Embryonic facial prominence (tissue), 1 donor: ENCODE measurements around the gene HEPACAM.

ENCODE experiments used
- DNase-seq: peaks from one replicate; pipeline ENCODE4 v3.0.0-alpha.2; 2016; ENCODE audit errors: extremely low spot score

The HEPACAM gene

GRCh38 chr11:124884869-124885479 lies 50.9 kb downstream of the HEPACAM start:
- no peak for DNase-seq

GRCh38 chr11:124884340-124884739 lies 51.5 kb downstream of the HEPACAM start:
- DNase-seq = no peak

- DNase-seq = no peak
Measured at GRCh38 chr11:124882339-124883071, 53.3 kb downstream of the HEPACAM start.

- DNase-seq = no peak
Measured at GRCh38 chr11:124880958-124881357, 54.9 kb downstream of the HEPACAM start.

- DNase-seq = no peak
Measured at GRCh38 chr11:124880290-124880611, 55.6 kb downstream of the HEPACAM start.

GRCh38 chr11:124879493-124880289 lies 56.2 kb downstream of the HEPACAM start:
- no peak for DNase-seq

GRCh38 chr11:124878759-124879492 lies 56.9 kb downstream of the HEPACAM start:
- DNase-seq = no peak

- DNase-seq = no peak
Measured at GRCh38 chr11:124877910-124878758, 57.7 kb downstream of the HEPACAM start.

GRCh38 chr11:124877631-124877909 lies 58.3 kb downstream of the HEPACAM start:
- no peak for DNase-seq

- no peak for DNase-seq
Measured at GRCh38 chr11:124876818-124877630, 58.8 kb downstream of the HEPACAM start.

- DNase-seq = peak; percentile 82
Measured at GRCh38 chr11:124875943-124876817, 59.7 kb downstream of the HEPACAM start.

GRCh38 chr11:124875401-124875800 lies 60.4 kb downstream of the HEPACAM start:
- DNase-seq = no peak

GRCh38 chr11:124874571-124875255 lies 61.1 kb downstream of the HEPACAM start:
- no peak for DNase-seq

- no peak for DNase-seq
Measured at GRCh38 chr11:124873951-124874350, 61.9 kb downstream of the HEPACAM start.

GRCh38 chr11:124872741-124873140 lies 63.1 kb downstream of the HEPACAM start:
- no peak for DNase-seq

- no peak for DNase-seq
Measured at GRCh38 chr11:124872280-124872679, 63.6 kb downstream of the HEPACAM start.

GRCh38 chr11:124870430-124870829 lies 65.4 kb downstream of the HEPACAM start:
- DNase-seq = no peak

GRCh38 chr11:124869856-124870387 lies 65.9 kb downstream of the HEPACAM start:
- DNase-seq = no peak

GRCh38 chr11:124869331-124869730 lies 66.5 kb downstream of the HEPACAM start:
- DNase-seq = no peak
